Brain microvascular endothelial cell (primary cell): ENCODE results near the gene PRPF19.

Source experiments
- DNase-seq: peaks from one replicate; pipeline ENCODE4 v3.0.0-alpha.2; 2020
- H3K27ac ChIP-seq: fragments of 250-450 bp; sonication (Bioruptor Pico); 2 replicates; pipeline ENCODE4 v1.5.1; 2020; ENCODE audit warnings: mild to moderate bottlenecking, moderate library complexity
- H3K27me3 ChIP-seq: fragments of 250-450 bp; sonication (Bioruptor Pico); replicated peaks from 2 replicates; pipeline ENCODE4 v1.5.1; 2020; ENCODE audit warnings: mild to moderate bottlenecking
- H3K36me3 ChIP-seq: fragments of 250-450 bp; sonication (Bioruptor Pico); replicated peaks from 2 replicates; pipeline ENCODE4 v1.5.1; 2020; ENCODE audit warnings: mild to moderate bottlenecking
- H3K4me3 ChIP-seq: 2 replicates; pipeline ENCODE4 v1.5.1; 2011; ENCODE audit warnings: low read depth, mild to moderate bottlenecking, control low read depth, low read length, moderate library complexity
- in situ Hi-C: cut with HindIII; loops from 2 replicates; pipeline ENCODE4 v1.10.0; 2017; ENCODE audit warnings: low sequenced_read_pairs, low pct_ligation_motif_present
- TF ChIP-seq, protein P1 (sequence below): IDR thresholded peaks from 2 replicates; pipeline ENCODE4 v1.5.1; 2011; ENCODE audit warnings: low read depth, mild to moderate bottlenecking, moderate library complexity, low read length, control low read depth, inconsistent platforms; ENCODE audit errors: missing control alignments

Gene PRPF19

DNA sequence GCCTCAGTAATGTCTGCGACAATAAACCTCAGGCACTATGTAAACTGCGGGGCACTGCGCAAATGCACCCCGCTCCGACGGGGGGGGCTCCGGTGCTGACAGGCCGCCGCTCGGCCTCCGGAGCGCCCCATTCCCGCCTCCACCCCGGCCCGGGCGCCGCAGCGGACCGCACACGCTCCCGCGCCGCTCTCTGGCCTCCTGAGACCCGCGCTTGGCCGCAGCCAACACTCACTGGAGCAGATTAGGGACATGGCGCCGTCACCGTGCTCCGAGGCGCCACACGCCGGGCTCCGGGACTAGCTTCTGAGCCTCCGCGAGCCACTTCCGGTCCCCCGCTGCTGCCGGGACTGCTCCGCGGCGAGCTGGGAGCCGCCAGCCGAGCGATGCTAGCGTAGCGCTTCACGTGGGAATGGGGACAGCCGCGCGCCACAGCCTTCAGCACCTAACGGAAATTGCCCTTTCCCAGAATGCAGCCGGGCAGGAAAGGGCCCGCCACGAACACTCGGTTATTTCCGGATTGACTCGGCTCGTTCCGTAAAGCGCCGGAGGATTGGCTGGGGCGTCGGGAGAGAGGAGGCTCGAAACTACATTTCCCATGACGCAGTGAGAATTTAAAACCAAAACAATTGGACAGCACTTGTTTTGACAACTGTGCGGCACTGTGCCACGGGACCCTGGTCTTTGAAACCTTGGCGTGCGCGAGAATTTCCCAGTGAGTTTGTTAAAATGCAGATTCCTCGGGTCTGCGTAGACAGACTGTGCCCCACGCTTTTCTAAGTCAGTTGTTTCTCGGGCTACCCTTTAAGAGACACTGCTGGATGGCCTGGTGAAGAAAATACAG lies at the start of gene PRPF19:
TSS of gene PRPF19 (minus strand) at position 454 of the 841 bp plus-strand sequence. CDS start at position 251, 203 bp downstream.
- in situ Hi-C loops = loop anchor here (10.0 kb wide), 1 partner anchor 132 kb away; no protein-coding TSS in a partner anchor
- no peaks in the 10 kb centered on the region for H3K27me3 ChIP-seq
- TF ChIP-seq, protein P1, sequence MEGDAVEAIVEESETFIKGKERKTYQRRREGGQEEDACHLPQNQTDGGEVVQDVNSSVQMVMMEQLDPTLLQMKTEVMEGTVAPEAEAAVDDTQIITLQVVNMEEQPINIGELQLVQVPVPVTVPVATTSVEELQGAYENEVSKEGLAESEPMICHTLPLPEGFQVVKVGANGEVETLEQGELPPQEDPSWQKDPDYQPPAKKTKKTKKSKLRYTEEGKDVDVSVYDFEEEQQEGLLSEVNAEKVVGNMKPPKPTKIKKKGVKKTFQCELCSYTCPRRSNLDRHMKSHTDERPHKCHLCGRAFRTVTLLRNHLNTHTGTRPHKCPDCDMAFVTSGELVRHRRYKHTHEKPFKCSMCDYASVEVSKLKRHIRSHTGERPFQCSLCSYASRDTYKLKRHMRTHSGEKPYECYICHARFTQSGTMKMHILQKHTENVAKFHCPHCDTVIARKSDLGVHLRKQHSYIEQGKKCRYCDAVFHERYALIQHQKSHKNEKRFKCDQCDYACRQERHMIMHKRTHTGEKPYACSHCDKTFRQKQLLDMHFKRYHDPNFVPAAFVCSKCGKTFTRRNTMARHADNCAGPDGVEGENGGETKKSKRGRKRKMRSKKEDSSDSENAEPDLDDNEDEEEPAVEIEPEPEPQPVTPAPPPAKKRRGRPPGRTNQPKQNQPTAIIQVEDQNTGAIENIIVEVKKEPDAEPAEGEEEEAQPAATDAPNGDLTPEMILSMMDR = no peak

DNA sequence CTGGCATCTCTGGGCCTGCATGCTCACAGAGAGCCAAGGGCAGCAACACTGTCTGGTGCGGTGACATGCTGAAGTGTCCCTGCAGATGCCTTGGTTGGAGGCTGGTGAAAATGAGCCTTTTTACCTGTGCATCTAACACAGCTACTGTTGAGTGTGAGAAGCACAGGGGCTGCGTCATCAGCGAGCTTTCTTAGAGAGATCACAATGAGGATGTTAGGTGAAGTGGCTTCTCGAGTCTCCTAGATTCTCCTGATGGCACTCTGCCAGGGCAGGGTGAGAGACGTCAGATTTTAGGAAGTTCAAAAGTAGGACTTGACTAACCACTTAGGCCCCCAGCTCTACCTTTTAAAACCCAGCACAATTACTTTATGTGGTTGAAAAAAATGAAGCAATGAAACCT lies 49.2 kb upstream of the PRPF19 start:
- in situ Hi-C loops = no loop called here
- H3K27me3 ChIP-seq = peaks cover 8% of the 10 kb centered on the region
- DNase-seq = no peak
- TF ChIP-seq, protein P1 = no peak
- H3K27ac ChIP-seq = no peak overlapping the region
- no peak overlapping the region for H3K4me3 ChIP-seq
- H3K36me3 ChIP-seq = no peaks in the 10 kb centered on the region

More for the DNA sequence above, at the start of gene PRPF19:
- H3K27ac ChIP-seq = peak within 1 kb of the TSS; percentile 83
- peak; percentile 95 for DNase-seq
- peaks cover 14% of the 10 kb centered on the region for H3K36me3 ChIP-seq
- peak within 1 kb of the TSS; percentile 83 for H3K4me3 ChIP-seq

DNA sequence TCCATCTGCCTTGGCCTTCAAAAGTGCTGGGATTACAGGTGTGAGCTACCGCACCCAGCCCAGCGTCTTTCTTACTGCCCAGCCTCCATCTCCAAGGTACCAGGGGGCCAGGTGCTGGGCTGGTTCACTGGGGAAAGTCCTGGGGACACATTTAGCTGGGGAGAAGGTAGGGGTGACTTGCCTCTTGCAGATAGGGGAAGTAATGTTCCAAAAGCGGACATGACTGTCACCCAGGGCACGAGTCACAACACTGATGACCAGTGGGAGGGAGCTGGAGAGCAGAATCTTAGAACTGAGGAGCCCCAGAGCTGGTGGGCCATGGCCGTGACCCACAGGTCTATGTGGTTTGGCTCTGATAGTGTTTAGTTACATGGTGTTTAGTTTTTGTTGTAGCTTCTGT lies 48.0 kb upstream of the PRPF19 start:
- H3K27me3 ChIP-seq = peaks cover 5% of the 10 kb centered on the region
- no peak overlapping the region for H3K27ac ChIP-seq
- no peaks in the 10 kb centered on the region for H3K36me3 ChIP-seq
- in situ Hi-C loops = no loop called here
- TF ChIP-seq, protein P1 = no peak
- no peak for DNase-seq
- H3K4me3 ChIP-seq = no peak overlapping the region

DNA sequence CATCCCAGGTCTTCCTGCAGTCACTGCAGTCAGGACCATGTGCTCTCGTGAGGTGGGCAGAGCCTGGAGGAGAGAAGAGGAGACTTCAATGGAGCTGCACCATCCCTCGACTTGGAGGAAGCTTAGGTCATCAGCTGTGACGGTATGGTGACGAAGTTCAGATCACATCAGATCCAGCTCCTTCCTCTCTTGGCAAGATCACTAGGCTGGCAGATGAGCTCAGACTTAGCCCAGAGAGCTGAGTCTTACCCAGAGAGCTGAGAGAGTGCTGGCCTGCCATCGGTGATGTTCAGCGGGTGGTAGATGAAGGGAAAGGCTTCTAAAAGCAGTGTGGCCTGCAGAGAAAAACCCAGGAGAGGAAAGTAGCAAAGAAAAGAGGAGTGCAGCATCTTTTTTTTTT lies 47.4 kb upstream of the PRPF19 start:
- Histone ChIP-seq H3K27me3 (peaks cover 5% of the 10 kb centered on the region), H3K36me3 (no peaks in the 10 kb centered on the region), H3K4me3 (no peak overlapping the region), H3K27ac (no peak overlapping the region)
- DNase-seq = no peak
- in situ Hi-C loops = no loop called here
- TF ChIP-seq, protein P1 = no peak

DNA sequence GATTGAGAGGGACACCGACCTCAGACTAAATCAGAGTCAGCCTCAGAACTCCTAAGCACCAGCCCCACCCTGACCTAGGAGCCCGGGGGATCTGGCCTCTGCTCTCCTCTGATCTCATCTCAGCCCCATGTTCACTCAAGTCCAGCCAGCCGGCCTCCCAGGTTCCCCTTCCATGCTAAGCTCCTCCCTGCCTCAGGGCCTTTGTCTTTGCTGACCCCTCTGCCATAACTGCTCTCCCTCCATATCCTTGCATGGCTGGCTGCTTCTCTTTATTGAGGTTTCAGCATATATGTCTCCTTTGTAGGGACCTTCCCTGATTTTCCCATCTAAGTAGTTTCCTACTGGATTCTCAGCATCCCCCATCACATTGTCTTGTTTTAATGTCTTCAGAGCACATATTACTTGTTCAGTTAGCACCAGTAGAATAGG lies 46.4 kb upstream of the PRPF19 start:
- Histone ChIP-seq H3K27ac (no peak overlapping the region), H3K27me3 (peaks cover 5% of the 10 kb centered on the region), H3K4me3 (peak overlapping the region; percentile 53), H3K36me3 (no peaks in the 10 kb centered on the region)
- DNase-seq = no peak
- TF ChIP-seq, protein P1 = no peak
- in situ Hi-C loops = no loop called here
